Medulla oblongata (tissue), 1 donor: ENCODE results near the gene LRCH1.

Experiments
- DNase-seq: peaks from one replicate; pipeline ENCODE4 v3.0.0-alpha.2; 2015; ENCODE audit errors: extremely low spot score

Gene LRCH1

GRCh38 chr13:46594374-46595078, 41.6 kb downstream of the LRCH1 start:
- no peak for DNase-seq

- DNase-seq: no peak
Observed at GRCh38 chr13:46595136-46595884, 42.3 kb downstream of the LRCH1 start.

GRCh38 chr13:46595885-46596275, 42.9 kb downstream of the LRCH1 start:
- DNase-seq: peak; percentile 41

GRCh38 chr13:46596466-46596865, 43.5 kb downstream of the LRCH1 start:
- DNase-seq: peak; percentile 45

- DNase-seq: peak; percentile 69
Observed at GRCh38 chr13:46598140-46598819, 45.3 kb downstream of the LRCH1 start.

GRCh38 chr13:46598820-46599180, 45.8 kb downstream of the LRCH1 start:
- DNase-seq: no peak

- DNase-seq: no peak
Observed at GRCh38 chr13:46600943-46601311, 48.0 kb downstream of the LRCH1 start.

- DNase-seq: no peak
Observed at GRCh38 chr13:46602531-46602930, 49.6 kb downstream of the LRCH1 start.

GRCh38 chr13:46603165-46603603, 50.2 kb downstream of the LRCH1 start:
- no peak for DNase-seq

GRCh38 chr13:46604226-46604990, 51.4 kb downstream of the LRCH1 start:
- no peak for DNase-seq

GRCh38 chr13:46605076-46605824, 52.3 kb downstream of the LRCH1 start:
- no peak for DNase-seq

- DNase-seq: peak; percentile 76
Observed at GRCh38 chr13:46605825-46606554, 53.0 kb downstream of the LRCH1 start.

GRCh38 chr13:46606970-46607369, 54.0 kb downstream of the LRCH1 start:
- no peak for DNase-seq

- no peak for DNase-seq
Observed at GRCh38 chr13:46607768-46608564, 55.0 kb downstream of the LRCH1 start.

GRCh38 chr13:46609052-46609451, 56.1 kb downstream of the LRCH1 start:
- no peak for DNase-seq

- no peak for DNase-seq
Observed at GRCh38 chr13:46609726-46610125, 56.8 kb downstream of the LRCH1 start.

GRCh38 chr13:46612267-46612666, 59.3 kb downstream of the LRCH1 start:
- DNase-seq: no peak

- no peak for DNase-seq
Observed at GRCh38 chr13:46613409-46614049, 60.6 kb downstream of the LRCH1 start.

- no peak for DNase-seq
Observed at GRCh38 chr13:46614582-46614981, 61.6 kb downstream of the LRCH1 start.
